ENCODE measurements around the gene MOK.

Gene MOK

GRCh38 chr14:102189874-102190273 is 115.1 kb downstream of the MOK start:
- TF ChIP-seq, protein P1, sequence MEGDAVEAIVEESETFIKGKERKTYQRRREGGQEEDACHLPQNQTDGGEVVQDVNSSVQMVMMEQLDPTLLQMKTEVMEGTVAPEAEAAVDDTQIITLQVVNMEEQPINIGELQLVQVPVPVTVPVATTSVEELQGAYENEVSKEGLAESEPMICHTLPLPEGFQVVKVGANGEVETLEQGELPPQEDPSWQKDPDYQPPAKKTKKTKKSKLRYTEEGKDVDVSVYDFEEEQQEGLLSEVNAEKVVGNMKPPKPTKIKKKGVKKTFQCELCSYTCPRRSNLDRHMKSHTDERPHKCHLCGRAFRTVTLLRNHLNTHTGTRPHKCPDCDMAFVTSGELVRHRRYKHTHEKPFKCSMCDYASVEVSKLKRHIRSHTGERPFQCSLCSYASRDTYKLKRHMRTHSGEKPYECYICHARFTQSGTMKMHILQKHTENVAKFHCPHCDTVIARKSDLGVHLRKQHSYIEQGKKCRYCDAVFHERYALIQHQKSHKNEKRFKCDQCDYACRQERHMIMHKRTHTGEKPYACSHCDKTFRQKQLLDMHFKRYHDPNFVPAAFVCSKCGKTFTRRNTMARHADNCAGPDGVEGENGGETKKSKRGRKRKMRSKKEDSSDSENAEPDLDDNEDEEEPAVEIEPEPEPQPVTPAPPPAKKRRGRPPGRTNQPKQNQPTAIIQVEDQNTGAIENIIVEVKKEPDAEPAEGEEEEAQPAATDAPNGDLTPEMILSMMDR (IDR thresholded peaks at IDR 0.05; ENCODE audit: control insufficient read depth, insufficient read depth, low read depth, low read length, missing control alignments), result no peak
- no peak for DNase-seq (ENCODE audit: low read depth)
- no peak overlapping the region for H3K4me3 ChIP-seq (ENCODE audit: control insufficient read depth, low read depth, low read length)

DNA sequence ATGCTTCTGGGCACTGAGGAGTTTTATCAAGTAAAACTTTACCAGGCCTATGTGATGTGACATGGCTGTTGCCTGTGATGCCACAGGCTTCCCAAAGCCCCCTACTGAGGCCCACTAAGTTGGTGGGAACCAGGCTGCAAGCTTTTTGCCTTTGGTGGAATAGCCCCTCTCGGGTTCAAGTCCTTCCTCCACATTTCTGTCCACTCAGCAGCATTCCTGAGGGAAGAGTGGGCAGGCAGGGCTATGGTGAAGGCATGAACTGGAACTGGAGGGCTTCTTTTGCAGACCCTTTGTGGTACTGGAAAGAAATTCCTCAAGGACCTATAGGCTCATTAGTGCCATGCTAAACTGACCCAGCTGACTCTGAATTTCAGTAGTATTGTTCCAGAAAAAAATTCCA is 116.8 kb downstream of the MOK start:
- TF ChIP-seq, protein P1 (IDR thresholded peaks at IDR 0.05; ENCODE audit: control insufficient read depth, insufficient read depth, low read depth, low read length, missing control alignments), result no peak
- H3K4me3 ChIP-seq (ENCODE audit: control insufficient read depth, low read depth, low read length), result no peak overlapping the region
- DNase-seq (ENCODE audit: low read depth), result no peak

- H3K4me3 ChIP-seq (ENCODE audit: control insufficient read depth, low read depth, low read length), result no peak overlapping the region
- no peak for DNase-seq (ENCODE audit: low read depth)
- TF ChIP-seq, protein P1 (IDR thresholded peaks at IDR 0.05; ENCODE audit: control insufficient read depth, insufficient read depth, low read depth, low read length, missing control alignments), result no peak
Measured at GRCh38 chr14:102187568-102188001, 117.4 kb downstream of the MOK start.

DNA sequence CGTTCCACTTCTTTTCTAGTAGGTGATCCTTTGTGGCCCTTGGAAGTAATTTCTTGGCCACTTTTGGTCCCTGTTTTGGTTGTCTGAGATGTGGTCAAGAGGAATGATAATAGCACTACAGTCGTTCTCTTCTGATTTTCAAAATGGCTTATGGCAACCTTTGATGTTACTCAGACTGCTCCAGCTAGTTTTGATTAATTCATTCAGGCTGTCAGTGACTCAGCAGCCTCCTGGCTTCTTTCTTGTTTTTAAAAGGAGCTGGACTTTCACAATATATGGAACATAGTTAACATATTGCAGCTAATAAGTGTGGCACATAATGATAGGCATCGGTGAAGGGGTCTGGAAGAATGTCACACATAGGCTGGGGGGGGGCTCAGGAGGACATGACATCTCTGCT is 117.9 kb downstream of the MOK start:
- no peak overlapping the region for H3K4me3 ChIP-seq (ENCODE audit: control insufficient read depth, low read depth, low read length)
- DNase-seq (ENCODE audit: low read depth), result peak; percentile 51
- TF ChIP-seq, protein P1 (IDR thresholded peaks at IDR 0.05; ENCODE audit: control insufficient read depth, insufficient read depth, low read depth, low read length, missing control alignments), result no peak

- TF ChIP-seq, protein P1 (IDR thresholded peaks at IDR 0.05; ENCODE audit: control insufficient read depth, insufficient read depth, low read depth, low read length, missing control alignments), result no peak
- DNase-seq (ENCODE audit: low read depth), result no peak
- no peak overlapping the region for H3K4me3 ChIP-seq (ENCODE audit: control insufficient read depth, low read depth, low read length)
Measured at GRCh38 chr14:102185360-102185759, 119.6 kb downstream of the MOK start.

- no peak overlapping the region for H3K4me3 ChIP-seq (ENCODE audit: control insufficient read depth, low read depth, low read length)
- no peak for DNase-seq (ENCODE audit: low read depth)
- TF ChIP-seq, protein P1 (IDR thresholded peaks at IDR 0.05; ENCODE audit: control insufficient read depth, insufficient read depth, low read depth, low read length, missing control alignments), result no peak
Measured at GRCh38 chr14:102184316-102185035, 120.5 kb downstream of the MOK start.
